ENCODE results near the gene PLEKHH2. TPM values are rescaled to one million over a fixed set of nuclear protein-coding genes. Genes with fewer than 3 reads are reported as not detected.

The PLEKHH2 gene
- 1.6 to 2.1 TPM (median 1.9 TPM) in 5 replicates for total RNA-seq (2022; extraction: Qiagen RNA extraction)

GRCh38 chr2:43637030-43637803 is at the start of gene PLEKHH2:
Gene PLEKHH2, plus strand, starts transcription at chr2:43637260. Its CDS starts 7,414 bp downstream, at chr2:43644674.

GRCh38 chr2:43595603-43596412 is 41.3 kb upstream of the PLEKHH2 start, which contains the start of gene THADA:
Gene THADA, minus strand, starts transcription at chr2:43596038. Its CDS starts 3,646 bp downstream, at chr2:43592392.

GRCh38 chr2:43676322-43677050 is 39.4 kb downstream of the PLEKHH2 start, which contains the start of gene C1GALT1C1L:
Gene C1GALT1C1L, minus strand, starts transcription at chr2:43676429. Its CDS starts 107 bp downstream, at chr2:43676322.

GRCh38 chr2:43773876-43774613 is 137.0 kb downstream of the PLEKHH2 start, which contains the start of gene DYNC2LI1:
Gene DYNC2LI1, plus strand, starts transcription at chr2:43774039. Its CDS starts 100 bp downstream, at chr2:43774139.

Other genes starting within 250 kb of the PLEKHH2 start
- 16.6 to 25.2 TPM (median 21.6 TPM) in 5 replicates for gene THADA, start 41.2 kb upstream of the PLEKHH2 start, total RNA-seq (2022; extraction: Qiagen RNA extraction)
- 1.5 to 2.6 TPM (median 2.4 TPM) in 5 replicates for gene C1GALT1C1L, start 39.2 kb downstream of the PLEKHH2 start, total RNA-seq (2022; extraction: Qiagen RNA extraction)
- gene DYNC2LI1, start 136.8 kb downstream of the PLEKHH2 start, total RNA-seq (2022; extraction: Qiagen RNA extraction), result 15.4 to 19.7 TPM (median 17.3 TPM) in 5 replicates
- gene ABCG5, start 201.6 kb downstream of the PLEKHH2 start, total RNA-seq (2022; extraction: Qiagen RNA extraction), result not detected in 5 replicates
- not detected in 5 replicates for gene ABCG8, start 201.7 kb downstream of the PLEKHH2 start, total RNA-seq (2022; extraction: Qiagen RNA extraction)